GM18498 (cell line): ENCODE measurements around the gene FAM78A.

Experiments
- ATAC-seq: cut with Tn5 transposase; IDR thresholded peaks from one replicate; pipeline ENCODE4 v1.9.1; 2021; ENCODE audit warnings: mild to moderate bottlenecking, moderate library complexity; ENCODE audit not compliant: unreplicated experiment

Gene FAM78A

DNA sequence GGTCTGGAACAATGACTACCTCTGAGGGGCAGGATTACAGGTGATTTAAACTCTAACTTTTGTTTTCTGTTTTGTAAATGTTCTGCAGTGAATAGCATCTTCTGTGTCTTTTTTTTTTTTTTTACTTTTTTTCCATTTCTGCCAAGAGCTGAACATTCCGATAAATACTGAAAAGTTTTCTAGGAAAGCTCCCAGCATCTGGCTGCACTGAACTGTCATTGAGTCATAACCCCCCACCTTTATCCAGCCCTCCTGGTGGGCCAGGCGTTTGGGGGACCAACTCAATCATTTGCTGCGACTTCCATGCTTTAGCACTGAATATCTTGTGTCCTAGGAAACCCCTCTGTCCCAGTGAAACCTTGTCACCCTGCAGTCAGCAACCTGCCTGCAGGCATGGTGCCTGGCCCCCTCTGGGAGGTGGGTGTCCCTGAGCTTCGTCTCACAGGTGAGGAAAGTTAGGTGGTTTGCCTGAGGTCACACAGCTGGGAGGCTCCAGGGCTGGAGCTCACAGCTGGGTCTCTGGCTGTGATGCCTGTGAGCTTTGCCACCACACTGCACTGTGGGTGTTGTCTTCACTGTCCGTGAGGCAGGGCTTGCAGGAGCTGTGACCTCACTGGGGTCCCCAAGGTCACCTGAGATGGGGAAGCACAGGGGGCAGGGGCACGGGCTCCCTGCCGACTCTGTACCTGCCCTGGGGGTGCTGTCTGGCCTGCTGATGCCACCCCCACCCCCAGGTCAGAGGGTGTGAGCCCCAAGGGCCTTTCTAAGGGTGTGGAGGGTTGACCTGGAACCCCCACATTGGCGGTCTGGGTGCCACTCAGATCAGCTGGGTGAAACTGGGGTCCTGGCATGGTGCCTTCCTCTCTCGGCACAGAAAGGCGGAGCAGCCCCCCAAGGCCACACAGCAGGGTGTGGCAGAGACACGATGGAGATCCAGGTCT is 27.3 kb upstream of the FAM78A start:
- ATAC-seq: no peak

- ATAC-seq: no peak
These were observed 26.1 kb upstream of the FAM78A start for GRCh38 chr9:131302244-131303075.

DNA sequence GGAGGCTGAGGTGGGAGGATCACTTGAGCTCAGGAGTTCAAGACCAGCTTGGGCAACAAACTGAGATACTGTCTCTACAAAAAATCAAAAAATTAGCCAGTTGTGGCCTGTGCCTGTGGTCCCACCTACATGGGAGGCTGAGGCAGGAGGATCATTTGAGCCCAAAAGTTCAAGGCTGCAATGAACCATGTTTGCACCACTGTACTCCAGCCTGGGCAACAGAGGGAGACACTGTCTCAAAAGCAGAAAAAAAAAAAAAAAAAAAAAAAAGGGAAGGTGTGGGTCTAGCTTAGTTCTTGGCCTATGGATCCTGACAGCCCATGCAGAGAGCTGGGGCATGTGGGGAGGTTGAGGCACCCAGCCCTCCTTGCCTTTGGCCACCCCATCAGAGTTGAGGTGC is 24.1 kb upstream of the FAM78A start:
- no peak for ATAC-seq

DNA sequence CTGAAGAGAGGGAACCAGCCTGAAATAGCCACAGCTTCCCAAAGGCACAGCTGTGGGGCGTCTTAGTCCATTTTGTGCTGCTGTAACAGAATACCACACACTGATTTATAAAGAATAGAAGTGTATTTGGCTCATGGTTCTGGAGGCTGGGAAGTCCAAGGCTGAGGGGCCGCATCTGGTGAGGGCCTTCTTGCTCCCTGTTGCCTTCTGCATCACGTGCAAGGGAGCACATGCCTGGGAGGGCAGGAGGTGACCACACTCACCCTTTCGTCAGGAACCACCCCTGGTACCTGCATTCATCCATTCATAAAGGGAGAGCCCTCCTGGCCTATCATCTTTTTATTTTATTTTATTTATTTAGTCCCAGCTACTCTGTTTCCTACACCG is 23.6 kb upstream of the FAM78A start:
- ATAC-seq: no peak

DNA sequence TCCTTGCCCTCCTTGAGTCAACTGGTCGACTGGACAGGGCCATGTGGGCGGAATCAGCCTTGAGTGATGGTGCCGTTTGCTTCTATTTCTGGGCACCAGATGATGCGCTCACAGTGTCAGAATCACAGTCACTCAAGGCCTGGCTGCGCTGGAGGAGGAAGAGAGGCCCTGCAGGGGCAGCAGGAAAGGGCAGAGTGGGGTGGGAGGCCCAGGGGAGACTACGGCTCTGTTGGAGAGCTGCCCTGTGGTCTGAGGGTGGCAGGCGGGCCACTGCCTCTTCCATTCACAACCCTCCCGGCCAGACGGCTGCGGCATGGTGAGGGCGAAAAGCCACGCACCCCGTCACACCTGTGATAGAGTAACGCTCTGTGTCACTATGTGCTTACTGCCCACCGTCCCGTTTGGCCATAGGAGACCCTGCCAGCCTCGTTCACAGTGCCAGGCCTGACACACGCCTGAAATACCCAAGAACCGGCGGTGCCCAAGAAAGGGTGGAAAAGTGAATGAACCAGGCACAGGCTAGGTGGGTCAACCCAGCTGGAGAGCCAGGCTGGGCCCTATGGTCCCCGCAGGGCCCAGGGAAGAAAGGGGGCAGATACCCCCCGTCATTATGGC is 23.1 kb upstream of the FAM78A start:
- ATAC-seq: no peak

DNA sequence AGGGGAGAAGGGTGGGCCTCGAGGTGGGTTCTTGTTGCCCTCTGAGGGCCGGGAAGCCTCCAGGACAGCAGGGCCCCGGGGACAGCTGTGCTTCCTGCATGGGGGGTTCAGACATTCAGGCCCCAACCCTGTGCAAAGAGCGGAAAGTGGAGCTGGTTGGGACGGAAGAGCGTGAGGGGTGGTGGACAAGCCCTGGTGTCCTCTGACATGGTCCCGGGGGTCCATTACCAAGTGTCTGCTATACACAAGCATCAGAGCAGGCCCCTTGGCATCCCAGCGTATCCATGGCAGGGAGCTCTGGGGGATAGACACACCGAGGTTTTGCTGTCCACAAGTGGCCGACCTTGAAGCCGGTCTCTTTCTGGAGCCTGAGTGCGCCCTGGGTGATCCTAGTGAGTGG is 22.5 kb upstream of the FAM78A start:
- ATAC-seq: no peak

- ATAC-seq: no peak
These were observed 22.0 kb upstream of the FAM78A start for GRCh38 chr9:131298341-131298740.

DNA sequence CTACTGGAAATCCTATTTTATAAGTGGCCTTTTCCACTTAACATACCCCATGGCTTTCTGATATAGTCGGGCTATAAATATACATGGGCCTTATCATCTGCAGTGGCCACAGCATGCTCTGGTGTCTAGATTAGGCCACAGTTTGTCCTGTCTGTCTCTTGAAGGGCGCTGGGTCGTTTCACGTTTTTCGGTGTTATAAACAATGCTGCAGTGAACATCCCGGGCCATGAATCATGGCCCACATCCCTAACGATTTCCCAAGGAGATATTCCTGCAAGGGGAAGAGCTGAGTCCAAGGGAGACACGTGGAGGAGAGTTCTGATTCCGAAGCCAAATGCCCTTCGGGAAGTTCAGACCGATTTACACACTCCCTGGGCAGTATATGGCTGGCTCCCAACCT is 21.6 kb upstream of the FAM78A start:
- no peak for ATAC-seq

DNA sequence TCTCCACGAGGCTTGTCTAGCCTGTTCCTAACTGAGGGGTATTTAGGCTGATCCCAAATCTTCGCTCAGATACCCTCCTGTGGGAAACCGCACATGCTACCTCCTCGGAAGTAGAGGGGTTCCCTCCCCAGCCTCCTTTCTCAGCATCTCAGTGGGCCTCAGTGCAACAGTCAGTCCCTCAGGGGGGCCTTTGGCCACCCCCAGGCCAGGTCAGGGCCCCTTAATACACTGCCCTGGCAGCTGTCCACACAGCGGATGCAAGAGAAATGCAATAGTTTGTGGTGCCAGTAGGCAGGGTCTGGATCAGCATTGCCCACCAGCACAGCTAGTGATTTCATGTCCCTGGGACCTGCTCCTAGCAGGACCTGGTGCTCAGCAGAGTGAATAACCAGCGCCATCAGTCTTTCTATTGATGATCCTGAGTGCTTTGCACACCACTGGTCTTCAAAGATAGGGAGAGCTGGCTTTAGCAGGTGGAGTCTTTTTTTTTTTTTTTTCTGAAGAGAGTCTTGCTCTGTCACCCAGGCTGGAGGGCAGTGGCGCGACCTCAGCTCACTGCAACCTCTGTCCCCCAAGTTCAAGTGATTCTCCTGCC is 20.7 kb upstream of the FAM78A start:
- no peak for ATAC-seq

GRCh38 chr9:131296460-131296859 is 20.1 kb upstream of the FAM78A start:
- no peak for ATAC-seq

DNA sequence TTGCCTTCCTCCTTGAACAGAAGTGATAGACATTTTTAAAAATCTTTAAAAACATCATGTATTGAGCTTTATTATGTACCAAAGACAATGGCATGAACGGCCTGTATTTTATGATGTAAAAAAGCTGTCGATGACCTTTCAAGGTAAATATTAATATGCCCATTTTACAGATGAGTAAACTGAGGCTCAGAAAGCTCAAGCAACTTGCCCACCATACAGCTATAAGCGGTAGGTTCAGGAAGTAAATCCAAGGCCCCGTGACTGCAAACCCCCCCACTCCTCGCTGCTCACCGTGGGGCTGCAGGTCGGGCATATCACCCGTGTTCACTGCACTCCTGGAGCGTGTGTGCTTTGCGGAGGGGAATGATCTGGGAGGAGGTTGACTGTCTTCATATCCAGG is 16.6 kb upstream of the FAM78A start:
- no peak for ATAC-seq

DNA sequence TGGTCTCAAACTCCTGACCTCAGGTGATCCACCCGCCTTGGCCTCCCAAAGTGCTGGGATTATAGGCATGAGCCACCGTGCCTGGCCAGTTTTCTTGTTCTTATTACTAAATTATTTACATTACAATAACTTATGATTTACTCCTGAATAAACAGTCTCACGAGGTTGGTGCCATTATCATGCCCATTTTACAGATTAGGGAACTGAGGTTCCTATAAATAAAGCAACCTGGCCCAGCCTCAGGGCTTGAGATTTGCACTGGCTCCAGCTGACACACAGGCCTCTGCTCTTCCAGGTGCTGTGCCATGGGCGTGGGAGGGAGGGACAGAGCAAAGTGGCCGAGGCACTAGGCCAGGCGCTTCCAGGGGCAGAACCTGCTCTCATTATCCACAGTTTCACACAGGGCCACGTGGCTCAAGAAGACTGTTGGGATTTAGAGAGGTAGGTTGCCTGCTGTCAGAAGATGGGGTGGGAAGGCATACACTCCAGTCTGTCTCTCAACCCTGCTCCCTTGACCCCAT is 15.5 kb upstream of the FAM78A start:
- ATAC-seq: no peak

DNA sequence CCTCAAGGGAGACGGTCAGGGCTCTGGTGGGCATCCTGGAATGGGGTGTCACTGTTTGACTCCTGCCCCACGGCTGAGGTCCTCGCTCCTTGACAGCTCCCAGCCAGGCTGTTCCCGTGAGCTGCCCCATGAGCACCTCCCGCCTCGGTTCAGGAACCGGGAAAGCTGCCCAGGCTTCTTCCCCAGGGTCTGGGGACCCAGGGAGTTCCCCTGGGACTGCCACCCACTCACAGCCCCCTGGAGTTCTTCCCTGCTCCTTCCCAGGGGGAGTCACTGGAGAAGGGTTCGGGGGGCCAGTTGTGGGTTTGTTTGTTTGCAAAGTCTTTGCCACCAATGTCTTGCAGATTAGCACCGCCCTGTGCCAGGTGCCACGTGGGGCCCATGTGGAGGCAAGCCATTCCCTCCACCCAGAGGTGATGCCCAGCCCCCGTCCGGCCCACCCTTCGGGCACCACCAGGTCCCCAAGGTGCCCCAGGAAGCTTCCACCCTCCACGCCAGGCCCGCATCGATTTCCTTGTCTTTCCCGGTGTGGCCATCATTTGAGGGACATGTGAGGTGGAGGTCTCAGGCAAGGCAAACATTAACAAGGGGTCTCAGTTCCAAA is 14.6 kb upstream of the FAM78A start:
- ATAC-seq: no peak

DNA sequence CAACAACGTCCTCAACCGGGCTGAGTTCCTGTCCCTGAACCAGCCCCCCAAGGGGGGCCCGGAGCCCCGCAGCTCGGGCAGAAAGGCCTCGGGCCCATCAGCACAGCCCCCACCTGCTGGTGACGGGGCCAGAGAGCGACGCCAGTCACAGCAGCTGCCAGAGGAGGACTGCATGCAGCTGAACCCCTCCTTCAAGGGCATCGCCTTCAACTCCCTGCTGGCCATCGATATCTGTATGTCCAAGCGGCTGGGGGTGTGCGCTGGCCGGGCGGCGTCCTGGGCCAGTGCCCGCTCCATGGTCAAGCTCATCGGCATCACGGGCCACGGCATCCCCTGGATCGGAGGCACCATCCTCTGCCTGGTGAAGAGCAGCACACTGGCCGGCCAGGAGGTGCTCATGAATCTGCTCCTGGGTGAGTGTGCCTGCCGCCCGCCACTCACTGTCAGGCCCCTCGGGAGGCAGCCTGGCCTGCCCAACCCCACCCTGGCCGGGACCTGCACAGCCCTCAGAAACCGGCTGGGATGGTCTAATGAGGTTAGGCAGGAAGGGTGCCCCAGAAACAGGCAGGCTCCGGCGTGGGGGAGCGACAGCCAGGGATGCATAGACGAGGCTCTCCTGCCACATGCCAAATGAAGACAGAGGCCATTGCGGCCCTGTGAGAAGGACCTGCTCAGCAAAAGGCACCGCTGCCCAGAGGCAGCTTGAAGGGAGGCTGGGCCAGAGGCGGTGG is 13.9 kb upstream of the FAM78A start:
- no peak for ATAC-seq

GRCh38 chr9:131289301-131290035 is 13.2 kb upstream of the FAM78A start, which contains the start of gene PLPP7:
TSS of gene PLPP7 (plus strand) at chr9:131289723. CDS start at chr9:131289998, 275 bp downstream.
- no peak for ATAC-seq

GRCh38 chr9:131288217-131288616 is 11.9 kb upstream of the FAM78A start:
- no peak for ATAC-seq

- no peak for ATAC-seq
These were observed 11.0 kb upstream of the FAM78A start for GRCh38 chr9:131287359-131287758.

GRCh38 chr9:131284856-131285255 is 8.5 kb upstream of the FAM78A start:
- ATAC-seq: no peak
